Measurements from ENCODE around the gene C2. TPM values are rescaled to one million over a fixed set of nuclear protein-coding genes. Genes with fewer than 3 reads are reported as not detected.
A peak's percentile ranks its signal among the peaks of the same experiment; 100 is the strongest.

The C2 gene
- total RNA-seq, 1 donor: 4.4 TPM

DNA sequence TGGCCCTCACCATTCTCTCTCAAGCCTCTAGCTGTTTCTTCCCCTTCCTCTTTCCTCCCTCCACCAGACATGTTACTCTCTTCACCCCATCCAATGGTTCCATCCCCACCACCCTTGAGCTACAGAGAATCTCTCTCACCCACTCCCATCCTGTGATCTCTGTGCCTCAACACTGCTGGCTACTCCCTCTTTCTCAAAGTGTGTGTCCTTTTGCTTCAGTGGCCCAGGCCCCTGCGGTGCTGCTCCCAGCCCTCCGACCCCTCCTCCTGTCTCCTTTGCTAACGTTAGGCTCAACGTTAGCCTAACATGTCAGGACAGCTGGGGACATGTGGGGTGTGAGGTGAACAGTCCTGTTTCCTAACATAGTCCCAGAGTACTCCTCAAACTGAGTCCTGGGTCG lies 25.4 kb downstream of the C2 start:
- TF ChIP-seq CTCF (IDR thresholded peaks at IDR 0.05; ENCODE audit: insufficient read depth, low read length): no peak
- no peak for DNase-seq (ENCODE audit: low read depth)
- H3K4me3 ChIP-seq (ENCODE audit: low read depth, low read length): no peak overlapping the region

GRCh38 chr6:31954511-31954910 lies 27.0 kb downstream of the C2 start:
- DNase-seq (ENCODE audit: low read depth): no peak
- H3K4me3 ChIP-seq (ENCODE audit: low read depth, low read length): no peak overlapping the region
- no peak for TF ChIP-seq CTCF (IDR thresholded peaks at IDR 0.05; ENCODE audit: insufficient read depth, low read length)

- TF ChIP-seq CTCF (IDR thresholded peaks at IDR 0.05; ENCODE audit: insufficient read depth, low read length): no peak
- no peak for DNase-seq (ENCODE audit: low read depth)
- no peak overlapping the region for H3K4me3 ChIP-seq (ENCODE audit: low read depth, low read length)
Measured at GRCh38 chr6:31956796-31957195, 29.3 kb downstream of the C2 start.

DNA sequence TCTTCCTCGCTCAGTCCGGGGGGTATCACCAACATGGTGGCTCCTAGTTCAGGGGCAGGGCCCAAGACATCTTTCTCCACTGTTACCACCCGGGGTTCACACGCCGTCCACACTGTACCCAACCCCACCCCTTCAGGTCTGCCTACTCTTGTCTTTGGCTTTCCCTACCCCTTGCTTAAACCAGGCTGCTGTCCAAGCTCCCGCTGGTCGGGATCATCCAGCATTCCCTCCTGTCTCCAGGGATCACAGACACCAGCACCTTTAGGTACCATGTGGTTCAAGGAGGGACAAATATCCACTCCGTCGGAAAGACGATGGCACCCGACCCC lies 30.9 kb downstream of the C2 start:
- no peak for TF ChIP-seq CTCF (IDR thresholded peaks at IDR 0.05; ENCODE audit: insufficient read depth, low read length)
- DNase-seq (ENCODE audit: low read depth): no peak
- peak overlapping the region; percentile 100 for H3K4me3 ChIP-seq (ENCODE audit: low read depth, low read length)

- peak within 1 kb of the TSS; percentile 100 for H3K4me3 ChIP-seq (ENCODE audit: low read depth, low read length)
- no peak for TF ChIP-seq CTCF (IDR thresholded peaks at IDR 0.05; ENCODE audit: insufficient read depth, low read length)
- peak; percentile 96 for DNase-seq (ENCODE audit: low read depth)
Measured at GRCh38 chr6:31958741-31959739, 31.5 kb downstream of the C2 start, which contains the start of the genes NELFE and SKIC2. NELFE (minus strand) TSS chr6:31958971; CDS start chr6:31958446, 525 bp downstream. SKIC2 (plus strand) TSS chr6:31959175; CDS start chr6:31959193, 18 bp downstream.

DNA sequence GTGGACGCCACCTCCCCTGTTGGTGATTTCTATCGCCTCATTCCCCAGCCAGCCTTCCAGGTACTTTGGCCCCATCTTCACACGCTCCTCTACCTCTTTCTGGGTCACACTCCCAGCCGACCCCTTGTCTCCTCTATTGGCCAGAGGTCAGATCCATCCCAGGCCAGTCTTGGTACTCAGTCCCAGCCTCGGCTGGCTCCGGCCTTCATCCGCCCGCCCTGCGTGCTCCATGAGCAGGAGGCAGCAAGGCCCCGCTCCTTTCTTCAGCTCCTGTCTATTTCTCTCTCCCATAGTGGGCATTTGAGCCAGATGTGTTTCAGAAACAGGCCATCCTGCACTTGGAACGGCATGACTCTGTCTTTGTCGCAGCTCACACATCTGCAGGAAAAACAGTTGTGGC lies 34.1 kb downstream of the C2 start:
- DNase-seq (ENCODE audit: low read depth): no peak
- TF ChIP-seq CTCF (IDR thresholded peaks at IDR 0.05; ENCODE audit: insufficient read depth, low read length): no peak
- no peak overlapping the region for H3K4me3 ChIP-seq (ENCODE audit: low read depth, low read length)

Data from fibroblast of the aortic adventitia (primary cell).